GM12875 (cell line): ENCODE results near the gene C1orf116.

ENCODE experiments used
- H3K4me3 ChIP-seq: one replicate; pipeline ENCODE4 v1.5.1; 2011; ENCODE audit warnings: low read depth, low read length, control low read depth
- TF ChIP-seq, protein P1 (sequence below): IDR thresholded peaks from 2 replicates; pipeline ENCODE4 v1.5.1; 2011; ENCODE audit warnings: low read depth, mild to moderate bottlenecking, control low read depth, inconsistent platforms, low read length, moderate library complexity, borderline replicate concordance; ENCODE audit not compliant: insufficient read depth

Gene C1orf116

GRCh38 chr1:207014728-207015127 lies 17.8 kb downstream of the C1orf116 start:
- no peak overlapping the region for H3K4me3 ChIP-seq
- TF ChIP-seq, protein P1, sequence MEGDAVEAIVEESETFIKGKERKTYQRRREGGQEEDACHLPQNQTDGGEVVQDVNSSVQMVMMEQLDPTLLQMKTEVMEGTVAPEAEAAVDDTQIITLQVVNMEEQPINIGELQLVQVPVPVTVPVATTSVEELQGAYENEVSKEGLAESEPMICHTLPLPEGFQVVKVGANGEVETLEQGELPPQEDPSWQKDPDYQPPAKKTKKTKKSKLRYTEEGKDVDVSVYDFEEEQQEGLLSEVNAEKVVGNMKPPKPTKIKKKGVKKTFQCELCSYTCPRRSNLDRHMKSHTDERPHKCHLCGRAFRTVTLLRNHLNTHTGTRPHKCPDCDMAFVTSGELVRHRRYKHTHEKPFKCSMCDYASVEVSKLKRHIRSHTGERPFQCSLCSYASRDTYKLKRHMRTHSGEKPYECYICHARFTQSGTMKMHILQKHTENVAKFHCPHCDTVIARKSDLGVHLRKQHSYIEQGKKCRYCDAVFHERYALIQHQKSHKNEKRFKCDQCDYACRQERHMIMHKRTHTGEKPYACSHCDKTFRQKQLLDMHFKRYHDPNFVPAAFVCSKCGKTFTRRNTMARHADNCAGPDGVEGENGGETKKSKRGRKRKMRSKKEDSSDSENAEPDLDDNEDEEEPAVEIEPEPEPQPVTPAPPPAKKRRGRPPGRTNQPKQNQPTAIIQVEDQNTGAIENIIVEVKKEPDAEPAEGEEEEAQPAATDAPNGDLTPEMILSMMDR, result no peak

- H3K4me3 ChIP-seq, result no peak overlapping the region
- TF ChIP-seq, protein P1, result no peak
Observed at GRCh38 chr1:207013321-207014085, 19.1 kb downstream of the C1orf116 start.

GRCh38 chr1:207010726-207011125 lies 21.8 kb downstream of the C1orf116 start:
- TF ChIP-seq, protein P1, result no peak
- H3K4me3 ChIP-seq, result no peak overlapping the region

DNA sequence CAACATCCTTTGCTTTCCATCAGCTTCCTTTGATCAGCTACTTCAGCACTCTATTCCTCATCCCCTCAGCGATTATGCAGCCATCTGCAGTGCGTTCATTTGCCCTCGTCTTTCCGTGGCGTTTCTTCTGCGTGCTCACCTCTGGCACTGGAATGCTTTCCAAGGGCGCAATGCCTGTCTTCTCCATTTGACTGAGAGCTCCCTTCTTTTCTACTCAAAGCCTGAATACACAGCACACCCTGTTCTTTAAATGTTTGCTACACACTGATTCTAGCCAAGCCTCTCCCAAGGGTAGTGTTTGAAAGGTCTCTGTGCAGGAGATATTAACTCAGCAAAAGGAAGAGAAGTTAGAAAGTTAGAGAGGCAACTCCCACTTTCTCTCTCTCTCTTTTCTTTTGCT lies 22.6 kb downstream of the C1orf116 start:
- TF ChIP-seq, protein P1, result no peak
- no peak overlapping the region for H3K4me3 ChIP-seq

GRCh38 chr1:207009182-207009850 lies 23.2 kb downstream of the C1orf116 start:
- TF ChIP-seq, protein P1, result no peak
- no peak overlapping the region for H3K4me3 ChIP-seq

GRCh38 chr1:207007352-207008033 lies 25.1 kb downstream of the C1orf116 start:
- H3K4me3 ChIP-seq, result no peak overlapping the region
- TF ChIP-seq, protein P1, result no peak
